GM08714 (cell line): Measurements from ENCODE around the gene FBRS.

Experiments
- H3K4me3 ChIP-seq: fragments of 200-500 bp; sonication (Bioruptor generic); 2 replicates; pipeline ENCODE4 v1.5.1; 2014; ENCODE audit warnings: mild to moderate bottlenecking, low read length, inconsistent platforms
- ZNF274 ChIP-seq: IDR thresholded peaks from 2 replicates; pipeline ENCODE4 v1.6.1; 2012; ENCODE audit warnings: mild to moderate bottlenecking, low read depth, low read length

The FBRS gene

DNA sequence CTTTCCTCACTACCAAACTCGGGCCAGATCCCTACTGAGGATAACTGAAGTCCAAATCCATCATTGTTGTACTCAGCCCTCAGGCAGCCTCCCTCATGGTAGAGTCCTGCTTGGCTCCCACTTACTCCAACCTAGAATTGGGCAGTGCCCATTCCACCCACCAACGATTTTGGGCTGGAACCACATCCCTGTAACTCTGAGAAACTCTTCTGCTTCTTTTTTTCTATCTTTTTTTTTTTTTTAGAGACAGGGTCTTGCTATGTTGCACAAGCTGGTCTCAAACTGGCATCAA is 6.3 kb upstream of the FBRS start:
- no peak for TF ChIP-seq ZNF274
- H3K4me3 ChIP-seq = peak overlapping the region; percentile 85

DNA sequence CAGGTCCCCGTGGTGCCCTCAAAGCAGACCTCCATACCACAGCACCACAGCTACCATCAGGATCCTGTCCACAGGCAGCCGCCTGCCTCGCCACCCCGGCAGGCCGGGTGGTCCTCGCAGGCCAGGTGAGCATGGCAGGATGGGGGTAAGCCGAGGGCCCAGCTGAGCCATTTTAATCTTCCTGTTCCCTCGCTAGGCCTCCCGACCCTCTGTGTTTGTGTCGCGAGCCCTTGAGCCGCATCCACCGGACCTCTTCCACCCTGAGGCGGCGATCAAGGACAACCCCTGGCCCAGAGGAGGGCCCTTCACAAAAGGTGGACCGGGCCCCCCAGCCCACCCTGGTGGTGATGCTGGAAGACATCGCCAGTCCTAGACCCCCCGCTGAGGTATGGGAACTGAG is 5.5 kb upstream of the FBRS start:
- no peak for TF ChIP-seq ZNF274
- H3K4me3 ChIP-seq = no peak overlapping the region; the same call in 1 of the 2 replicates

DNA sequence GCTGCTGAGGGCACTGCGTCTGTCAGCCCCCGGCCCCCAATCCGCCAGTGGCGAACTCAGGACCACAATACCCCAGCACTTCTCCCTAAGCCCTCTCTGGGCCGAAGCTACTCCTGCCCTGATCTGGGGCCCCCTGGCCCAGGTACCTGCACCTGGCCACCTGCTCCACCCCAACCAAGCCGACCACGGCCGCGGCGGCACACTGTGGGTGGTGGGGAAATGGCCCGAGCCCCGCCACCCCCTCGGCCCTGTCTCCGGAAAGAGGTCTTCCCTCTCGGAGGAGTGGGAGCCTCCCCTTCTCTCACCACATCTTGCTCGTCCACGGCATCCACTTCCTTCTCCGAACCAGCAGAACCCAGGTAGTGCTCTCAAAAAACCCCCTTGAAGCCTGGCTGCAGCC is 3.4 kb upstream of the FBRS start:
- TF ChIP-seq ZNF274 = no peak

DNA sequence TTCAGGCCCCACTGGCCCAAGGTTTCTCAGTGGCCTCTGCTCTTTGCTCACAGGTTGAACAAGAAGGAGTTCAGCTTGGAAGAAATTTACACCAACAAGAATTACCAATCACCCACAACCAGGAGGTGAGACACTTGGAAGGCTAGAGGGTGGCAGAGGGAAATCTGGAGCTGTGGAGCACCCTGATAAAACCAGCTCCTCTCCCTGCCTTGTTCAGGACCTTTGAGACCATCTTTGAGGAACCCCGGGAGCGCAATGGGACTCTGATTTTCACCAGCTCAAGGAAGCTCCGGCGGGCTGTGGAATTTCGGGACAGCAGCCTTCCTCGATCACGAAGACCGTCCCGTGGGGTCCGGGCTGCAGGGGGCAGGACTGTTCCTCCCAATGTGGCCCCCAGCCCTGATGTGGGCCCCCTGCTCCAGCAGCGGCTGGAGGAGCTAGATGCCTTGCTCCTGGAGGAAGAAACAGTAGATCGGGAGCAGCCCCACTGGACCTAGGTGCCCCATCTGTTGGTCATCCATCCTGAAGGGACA is 2.4 kb upstream of the FBRS start:
- TF ChIP-seq ZNF274 = no peak
- no peak overlapping the region for H3K4me3 ChIP-seq

More for the DNA sequence above, 3.4 kb upstream of the FBRS start:
- no peak overlapping the region for H3K4me3 ChIP-seq

DNA sequence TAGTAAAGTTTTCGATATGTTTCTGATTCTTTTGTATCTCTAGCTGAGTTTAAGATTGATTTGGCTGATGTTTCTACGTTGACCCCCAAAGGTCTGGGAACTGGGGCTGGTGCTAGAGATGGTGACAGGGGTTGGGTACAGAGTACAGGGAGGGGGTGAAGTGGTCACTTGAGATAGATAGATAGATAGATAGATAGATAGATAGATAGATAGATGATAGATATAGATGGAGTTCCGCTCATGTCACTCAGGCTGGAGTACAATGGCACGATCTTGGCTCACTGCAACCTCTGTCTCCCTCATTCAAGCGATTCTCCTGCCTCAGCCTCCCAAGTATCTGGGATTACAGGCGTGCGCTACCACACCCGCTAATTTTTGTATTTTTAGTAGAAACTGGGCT is 1.8 kb upstream of the FBRS start:
- H3K4me3 ChIP-seq = no peak overlapping the region
- no peak for TF ChIP-seq ZNF274

DNA sequence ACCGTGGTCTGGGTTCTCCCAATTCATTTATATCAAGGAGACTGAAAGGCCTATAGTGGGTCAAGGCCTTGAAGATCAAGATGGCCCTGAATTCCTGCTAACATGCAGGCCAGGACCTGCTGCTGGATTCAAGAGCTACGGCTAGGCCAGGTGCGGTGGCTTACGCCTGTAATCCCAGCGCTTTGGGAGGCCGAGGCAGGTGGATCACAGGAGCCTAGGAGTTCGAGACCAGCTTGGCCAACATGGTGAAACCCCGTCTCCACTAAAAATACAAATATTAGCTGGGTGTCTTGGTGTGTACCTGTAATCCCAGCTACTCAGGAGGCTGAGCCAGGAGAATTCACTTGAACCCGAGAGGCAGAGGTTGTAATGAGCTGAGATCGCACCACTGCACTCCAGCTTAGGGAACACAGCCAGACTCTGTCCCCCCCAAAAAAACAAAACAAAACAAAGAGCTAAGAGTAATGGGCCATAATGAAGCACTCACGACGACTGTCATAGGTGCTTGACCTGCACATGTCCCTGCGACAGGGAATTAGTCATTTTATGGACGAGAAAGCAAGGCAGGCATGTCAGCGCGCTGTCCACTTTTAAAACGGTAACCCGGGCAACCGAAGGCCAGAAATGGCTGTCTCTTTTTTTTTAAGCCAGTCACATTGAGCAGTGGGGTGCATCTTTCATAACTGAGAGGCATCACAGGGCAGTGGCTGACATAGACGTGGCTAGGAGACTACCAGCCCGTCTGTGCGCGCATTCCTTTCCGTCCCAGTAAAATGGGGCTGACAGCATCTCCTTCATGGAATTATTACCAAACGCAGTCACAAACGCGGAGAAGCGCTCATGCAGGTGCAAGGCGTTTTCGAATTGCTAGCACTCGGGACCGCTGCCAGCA is 1.0 kb upstream of the FBRS start:
- TF ChIP-seq ZNF274 = no peak
- H3K4me3 ChIP-seq = peak overlapping the region; percentile 60; the same call in 1 of the 2 replicates

DNA sequence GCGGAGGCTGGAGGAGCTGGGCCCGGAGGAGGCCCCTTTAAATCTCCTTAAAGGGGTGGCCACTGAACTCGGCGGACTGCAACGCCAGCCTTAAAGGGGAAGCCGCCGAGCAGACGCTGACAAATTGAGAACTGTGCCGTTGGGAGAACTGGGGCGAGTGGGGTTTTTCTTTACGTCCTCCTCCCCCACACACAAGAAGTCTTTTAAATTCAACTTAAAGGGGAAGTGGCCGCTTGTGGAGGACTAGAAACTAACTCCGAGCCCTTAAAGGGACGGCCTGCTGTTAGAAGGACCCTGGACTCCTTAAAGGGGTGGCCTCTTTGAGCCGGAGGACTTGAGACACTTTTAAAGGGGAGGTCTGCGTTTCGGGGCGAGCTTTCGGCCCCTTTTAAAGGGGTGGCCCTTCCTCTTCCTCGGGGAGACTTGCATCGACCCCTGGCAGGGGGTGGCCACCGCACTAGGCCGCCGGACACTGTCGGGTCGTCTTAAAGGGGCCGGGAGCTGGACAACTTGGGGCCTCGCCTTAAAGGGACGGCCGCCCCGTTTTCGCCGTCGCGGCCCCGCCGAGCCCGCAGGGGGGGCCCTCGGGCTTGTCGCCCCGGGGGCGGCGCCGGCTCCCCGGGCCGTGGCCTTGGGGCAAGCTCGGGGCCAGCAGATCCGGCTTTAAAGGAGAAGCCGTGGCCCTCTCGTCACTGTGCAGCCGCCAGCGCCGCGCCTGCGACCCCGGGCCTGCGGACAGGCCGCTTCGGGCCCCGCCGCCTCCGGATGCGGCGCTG is 688 bp downstream of the FBRS start:
- no peak for TF ChIP-seq ZNF274
- H3K4me3 ChIP-seq = peak overlapping the region; percentile 63

DNA sequence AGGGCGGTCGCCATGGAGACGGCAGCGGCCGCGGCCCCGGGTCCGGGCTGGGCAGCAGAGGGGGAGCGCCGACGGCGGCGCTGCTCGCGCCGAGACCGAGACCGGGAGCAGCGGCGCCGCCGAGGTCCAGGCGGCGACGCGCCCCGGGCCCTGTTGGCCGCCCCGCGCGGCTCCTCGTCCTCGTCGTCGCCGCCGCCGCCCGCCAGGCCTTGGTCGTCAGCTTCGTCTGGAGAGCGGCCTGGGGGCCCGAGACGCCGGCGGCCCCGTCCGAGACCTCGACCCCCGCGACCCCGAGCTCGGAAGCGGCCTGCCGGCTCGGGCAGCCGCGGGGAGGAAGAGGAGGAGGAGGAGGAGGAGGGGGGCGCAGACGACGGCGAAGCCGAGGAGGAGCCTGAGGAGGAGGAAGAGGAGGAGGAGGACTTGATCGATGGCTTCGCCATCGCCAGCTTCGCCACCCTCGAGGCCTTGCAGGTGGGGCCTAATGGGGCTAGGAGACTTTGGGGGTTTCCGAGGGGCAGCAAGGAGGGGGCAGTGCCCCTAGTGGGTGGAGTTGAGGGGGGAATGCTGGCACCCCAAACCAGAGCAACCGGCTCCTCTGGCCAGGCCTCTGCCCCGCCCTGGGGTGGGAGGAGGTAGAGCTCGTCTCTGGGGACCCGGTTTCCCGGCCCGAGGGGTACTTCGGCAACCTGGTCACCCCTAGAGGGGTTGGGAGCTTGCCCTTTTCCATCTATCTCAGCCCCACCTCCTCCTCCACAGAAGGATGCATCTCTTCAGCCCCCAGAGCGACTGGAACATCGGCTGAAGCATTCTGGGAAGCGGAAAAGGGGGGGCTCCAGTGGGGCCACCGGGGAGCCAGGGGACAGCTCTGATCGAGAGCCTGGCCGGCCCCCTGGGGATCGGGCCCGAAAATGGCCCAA is 1.5 kb downstream of the FBRS start:
- no peak for TF ChIP-seq ZNF274
- peak overlapping the region; percentile 63 for H3K4me3 ChIP-seq

DNA sequence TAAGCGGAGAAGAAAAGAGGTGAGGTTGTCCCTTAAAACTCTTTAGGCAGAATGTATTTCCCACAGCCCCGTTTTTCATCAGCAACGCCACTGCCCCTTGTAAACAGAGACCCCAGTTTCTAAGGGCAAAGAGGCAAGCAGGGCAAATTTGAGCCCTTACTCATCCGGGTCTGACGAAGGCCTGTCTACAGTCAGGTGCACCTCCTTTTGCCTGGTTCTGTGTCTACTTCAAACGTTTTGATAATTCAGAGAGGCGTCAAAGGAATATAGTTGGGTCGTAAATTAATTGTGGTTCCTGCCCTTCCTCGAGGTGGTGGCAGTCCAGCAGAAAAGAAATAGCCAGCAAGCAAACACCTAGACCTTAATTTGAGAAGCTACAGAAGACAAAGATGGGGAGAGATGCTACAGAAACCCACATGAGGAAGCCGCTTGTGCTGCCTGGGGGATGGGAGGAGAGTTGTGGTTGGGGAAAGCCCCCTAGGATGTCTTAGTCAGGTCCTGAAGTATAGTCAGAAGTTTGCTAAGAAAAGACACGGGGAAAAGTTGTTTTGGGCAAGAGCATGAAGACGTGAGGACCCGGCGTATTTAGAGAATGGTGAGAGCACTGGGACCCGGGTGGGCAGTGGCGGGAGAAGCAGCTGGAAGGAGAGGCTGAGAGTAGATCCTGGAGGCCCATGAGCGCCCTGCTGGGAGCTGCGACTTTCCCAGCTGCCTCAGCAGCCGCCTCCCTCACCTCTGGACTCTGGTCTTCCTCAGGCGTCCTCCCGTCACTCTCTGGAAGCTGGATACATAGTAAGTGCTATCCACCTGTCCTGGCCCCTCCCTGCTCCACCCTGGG is 2.4 kb downstream of the FBRS start:
- peak overlapping the region; percentile 63 for H3K4me3 ChIP-seq
- no peak for TF ChIP-seq ZNF274

DNA sequence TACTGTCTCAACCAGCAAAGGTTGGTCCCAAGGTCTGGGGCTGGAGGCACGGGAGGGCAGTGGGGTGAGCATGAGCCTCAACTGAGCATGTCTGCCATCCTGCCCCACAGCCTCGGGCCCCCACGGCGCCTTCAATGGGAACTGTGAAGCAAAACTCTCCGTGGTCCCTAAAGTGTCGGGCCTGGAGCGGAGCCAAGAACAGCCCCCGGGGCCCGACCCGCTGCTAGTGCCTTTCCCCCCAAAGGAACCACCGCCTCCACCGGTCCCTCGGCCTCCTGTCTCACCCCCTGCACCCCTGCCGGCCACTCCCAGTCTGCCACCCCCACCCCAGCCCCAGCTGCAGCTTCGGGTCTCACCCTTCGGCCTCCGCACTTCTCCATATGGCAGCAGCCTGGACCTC is 4.2 kb downstream of the FBRS start:
- TF ChIP-seq ZNF274 = no peak
- no peak overlapping the region for H3K4me3 ChIP-seq

DNA sequence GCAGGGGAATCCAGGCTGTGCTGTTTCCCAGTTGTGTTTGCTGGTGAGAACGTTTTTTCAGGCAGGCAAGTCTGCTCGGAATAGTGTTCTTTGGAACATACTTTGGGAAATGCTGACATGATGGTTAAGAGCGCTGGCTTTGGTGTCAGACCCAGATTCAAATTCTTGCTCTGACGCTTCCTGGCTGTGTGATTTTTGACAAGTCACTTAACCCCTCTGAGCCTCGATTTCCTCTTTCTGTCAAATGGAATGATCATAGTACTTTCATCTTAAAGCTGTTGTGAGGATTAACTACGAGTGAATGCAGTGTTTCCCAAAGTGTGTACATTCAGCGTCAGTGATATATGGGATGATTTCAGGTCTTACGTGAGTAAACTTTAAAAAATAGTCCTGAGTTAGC is 4.8 kb downstream of the FBRS start:
- no peak overlapping the region for H3K4me3 ChIP-seq

DNA sequence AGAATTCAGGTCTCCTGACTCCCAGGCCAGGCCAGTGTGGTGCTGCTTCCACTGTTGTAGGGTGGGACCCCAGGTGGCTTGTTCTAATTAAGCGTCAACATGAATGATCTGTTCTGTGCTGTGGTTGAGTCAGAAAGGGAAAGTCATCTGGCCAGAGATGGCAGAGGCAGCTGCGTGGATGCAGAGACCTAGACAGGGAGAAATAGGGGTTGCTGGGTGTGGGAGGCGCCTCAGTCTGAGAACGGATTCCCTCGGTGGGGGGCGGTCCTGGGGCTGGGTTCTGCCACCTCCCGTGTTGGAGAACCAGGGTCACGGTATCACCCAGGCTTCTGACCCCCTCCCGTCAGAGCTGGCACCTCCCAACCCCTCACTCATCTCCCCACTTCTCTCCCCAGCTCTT is 5.6 kb downstream of the FBRS start:
- TF ChIP-seq ZNF274 = no peak
- H3K4me3 ChIP-seq = no peak overlapping the region

More for the DNA sequence above, 4.8 kb downstream of the FBRS start:
- no peak for TF ChIP-seq ZNF274

DNA sequence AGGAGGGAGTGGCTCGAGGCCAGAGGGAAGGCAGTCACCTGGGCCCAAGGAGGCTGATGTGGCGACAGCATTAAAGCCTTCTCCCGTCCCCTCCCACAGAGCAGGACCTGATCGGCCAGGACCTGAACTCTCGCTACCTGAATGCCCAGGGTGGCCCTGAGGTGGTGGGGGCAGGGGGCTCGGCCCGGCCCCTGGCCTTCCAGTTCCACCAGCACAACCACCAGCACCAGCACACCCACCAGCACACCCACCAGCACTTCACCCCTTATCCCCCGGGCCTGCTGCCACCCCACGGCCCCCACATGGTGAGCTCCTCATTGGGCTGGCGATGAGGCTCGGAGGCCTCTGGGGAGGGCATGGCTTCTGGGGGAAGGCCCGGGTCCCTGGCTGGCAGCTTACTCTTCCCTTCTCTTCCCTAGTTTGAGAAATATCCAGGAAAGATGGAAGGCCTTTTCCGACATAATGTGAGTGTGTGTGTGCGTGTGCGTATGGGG is 6.4 kb downstream of the FBRS start:
- TF ChIP-seq ZNF274 = no peak
- no peak overlapping the region for H3K4me3 ChIP-seq
